Aortic smooth muscle cell (primary cell): Measurements from ENCODE around the gene SCN5A. TPM values are rescaled to one million over a fixed set of nuclear protein-coding genes. Genes with fewer than 3 reads are reported as not detected.

Source experiments
- total RNA-seq: library from RNA; depleted of rRNA; stranded (reverse); fragments of >200 nt; gene quantifications from 2 replicates; pipeline ENCODE4 v1.2.3, GENCODE V29; 2014

Gene SCN5A
- total RNA-seq: 0.56 and 1.3 TPM in 2 replicates

DNA sequence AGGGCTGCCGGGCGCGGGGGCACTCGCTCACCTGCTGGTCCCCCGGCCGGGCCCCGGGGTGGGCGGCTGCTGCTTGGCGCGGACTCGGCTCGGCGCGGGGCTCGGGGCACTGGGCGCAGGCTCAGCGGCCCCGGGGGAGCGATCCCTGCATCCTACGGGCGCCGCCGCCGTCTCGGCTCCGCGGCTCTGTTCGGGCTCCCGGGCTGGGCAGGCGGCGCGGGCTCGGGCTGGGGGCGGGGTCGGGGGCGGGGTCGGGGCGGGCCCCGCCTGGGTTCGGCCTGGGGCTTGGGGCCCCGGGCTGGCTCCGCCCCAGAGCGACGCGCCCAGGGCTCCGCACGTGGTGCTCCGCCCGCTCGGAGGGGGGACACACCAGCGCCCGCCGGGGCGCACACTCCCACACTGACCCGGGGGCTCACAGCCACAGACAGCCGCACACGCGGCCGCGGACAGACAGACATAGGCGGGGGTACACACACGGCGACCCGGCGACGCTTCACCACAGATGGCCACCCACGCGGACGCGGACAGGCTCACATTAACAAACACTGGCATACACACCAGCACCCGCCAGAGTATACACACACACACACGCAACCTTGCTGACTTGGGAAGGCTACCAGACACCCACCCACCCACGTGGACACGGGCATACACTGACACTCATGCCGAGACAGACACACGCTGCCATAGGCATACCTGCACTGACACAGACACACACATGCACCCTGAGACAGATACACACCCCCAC, at the start of gene SCN5A:
Gene SCN5A, minus strand, starts transcription at position 188 of the 748 bp plus-strand sequence. CDS start 16,380 bp downstream, outside the sequence.

Other genes starting within 250 kb of the SCN5A start
- gene ACVR2B, start 195.8 kb downstream of the SCN5A start, total RNA-seq: 1.6 and 2.4 TPM in 2 replicates
- gene EXOG, start 153.3 kb downstream of the SCN5A start, total RNA-seq: 9.2 and 10.1 TPM in 2 replicates
- under 0.01 and 0.06 TPM in 2 replicates for gene SCN10A, start 166.5 kb upstream of the SCN5A start, total RNA-seq